Endothelial cell (in vitro differentiated cells): ENCODE measurements around the gene SGTA. TPM values are rescaled to one million over a fixed set of nuclear protein-coding genes. Genes with fewer than 3 reads are reported as not detected.

ENCODE experiments used
- DNase-seq: peaks from one replicate; pipeline ENCODE4 v3.0.0; 2021; ENCODE audit warnings: low spot score
- H3K27ac Mint-ChIP-seq: one replicate; pipeline ENCODE4 v1.8.0; 2021; ENCODE audit warnings: mixed read lengths, inconsistent platforms; ENCODE audit not compliant: unreplicated experiment
- H3K27me3 Mint-ChIP-seq: one replicate; pipeline ENCODE4 v1.8.0; 2021; ENCODE audit warnings: mild to moderate bottlenecking, moderate library complexity, mixed read lengths, inconsistent platforms; ENCODE audit not compliant: unreplicated experiment
- H3K36me3 Mint-ChIP-seq: one replicate; pipeline ENCODE4 v1.8.0; 2021; ENCODE audit warnings: mild to moderate bottlenecking, low read depth, mixed read lengths, inconsistent platforms; ENCODE audit not compliant: unreplicated experiment
- H3K4me1 Mint-ChIP-seq: one replicate; pipeline ENCODE4 v1.8.0; 2021; ENCODE audit warnings: mild to moderate bottlenecking, mixed read lengths, inconsistent platforms; ENCODE audit not compliant: unreplicated experiment
- H3K4me3 Mint-ChIP-seq: one replicate; pipeline ENCODE4 v1.8.0; 2021; ENCODE audit warnings: mild to moderate bottlenecking, mixed read lengths, inconsistent platforms; ENCODE audit not compliant: unreplicated experiment
- H3K9me3 Mint-ChIP-seq: one replicate; pipeline ENCODE4 v1.8.0; 2021; ENCODE audit warnings: mixed read lengths, inconsistent platforms; ENCODE audit not compliant: unreplicated experiment
- CTCF ChIP-seq: fragments of 200-600 bp; sonication (generic); IDR thresholded peaks from one replicate; pipeline ENCODE4 v1.5.0; 2021; ENCODE audit warnings: antibody characterized with exemption; ENCODE audit not compliant: unreplicated experiment
- total RNA-seq: library from RNA; stranded (reverse); fragmentation: NEBNext Ultra II Directional; extraction: Animal tissue kit (Norgen Biotek cat#: 25700); gene quantifications from one replicate; pipeline ENCODE4 v1.2.1, GENCODE V29; 2021; ENCODE audit not compliant: unreplicated experiment

The SGTA gene
- total RNA-seq, 1 donor from 2014 or later, result 60.4 TPM

- no peaks in the 10 kb centered on the region for H3K4me1 Mint-ChIP-seq
- H3K4me3 Mint-ChIP-seq, result peak overlapping the region; percentile 26
- no peak for DNase-seq
- H3K27me3 Mint-ChIP-seq, result peaks cover 5% of the 10 kb centered on the region
- peaks cover 12% of the 10 kb centered on the region for H3K36me3 Mint-ChIP-seq
- TF ChIP-seq CTCF, result no peak
- H3K9me3 Mint-ChIP-seq, result no peaks in the 10 kb centered on the region
- no peak overlapping the region for H3K27ac Mint-ChIP-seq
Observed at GRCh38 chr19:2802826-2803225, 19.8 kb upstream of the SGTA start.

- Mint-ChIP-seq H3K9me3 (no peaks in the 10 kb centered on the region), H3K27me3 (peaks cover 6% of the 10 kb centered on the region), H3K4me1 (no peaks in the 10 kb centered on the region), H3K4me3 (no peak overlapping the region), H3K36me3 (peaks cover 19% of the 10 kb centered on the region), H3K27ac (no peak overlapping the region)
- DNase-seq, result no peak
- TF ChIP-seq CTCF, result no peak
Observed at GRCh38 chr19:2800506-2800905, 17.4 kb upstream of the SGTA start.

- H3K27me3 Mint-ChIP-seq, result peaks cover 3% of the 10 kb centered on the region
- H3K9me3 Mint-ChIP-seq, result no peaks in the 10 kb centered on the region
- H3K4me1 Mint-ChIP-seq, result no peaks in the 10 kb centered on the region
- no peak for TF ChIP-seq CTCF
- DNase-seq, result no peak
- H3K4me3 Mint-ChIP-seq, result no peak overlapping the region
- no peak overlapping the region for H3K27ac Mint-ChIP-seq
- H3K36me3 Mint-ChIP-seq, result peaks cover 23% of the 10 kb centered on the region
Observed at GRCh38 chr19:2799273-2800020, 16.4 kb upstream of the SGTA start.

- H3K27ac Mint-ChIP-seq, result no peak overlapping the region
- no peak for DNase-seq
- peaks cover 4% of the 10 kb centered on the region for H3K27me3 Mint-ChIP-seq
- H3K9me3 Mint-ChIP-seq, result no peaks in the 10 kb centered on the region
- TF ChIP-seq CTCF, result no peak
- H3K36me3 Mint-ChIP-seq, result peaks cover 23% of the 10 kb centered on the region
- no peak overlapping the region for H3K4me3 Mint-ChIP-seq
- H3K4me1 Mint-ChIP-seq, result no peaks in the 10 kb centered on the region
Observed at GRCh38 chr19:2798733-2799132, 15.7 kb upstream of the SGTA start.

- DNase-seq, result no peak
- Mint-ChIP-seq H3K27ac (no peak overlapping the region), H3K27me3 (peaks cover 5% of the 10 kb centered on the region), H3K9me3 (no peaks in the 10 kb centered on the region), H3K4me3 (no peak overlapping the region), H3K36me3 (peaks cover 24% of the 10 kb centered on the region), H3K4me1 (no peaks in the 10 kb centered on the region)
- no peak for TF ChIP-seq CTCF
Observed at GRCh38 chr19:2798158-2798685, 15.1 kb upstream of the SGTA start.
